Endothelial cell of coronary artery (primary cell): ENCODE measurements around the gene LIN28A. TPM values are rescaled to one million over a fixed set of nuclear protein-coding genes. Genes with fewer than 3 reads are reported as not detected.

Source experiments
- total RNA-seq: library from RNA; depleted of rRNA; stranded (reverse); fragments of >200 nt; gene quantifications from 2 replicates; pipeline ENCODE4 v1.2.3, GENCODE V29; 2014

Gene LIN28A
- total RNA-seq: not detected in 2 replicates

GRCh38 chr1:26410706-26411623 is at the start of gene LIN28A:
TSS of gene LIN28A (plus strand) at chr1:26410817. CDS start at chr1:26410892, 75 bp downstream.

GRCh38 chr1:26372611-26373010 is 38.0 kb upstream of the LIN28A start, which contains the start of gene ZNF683:
TSS of gene ZNF683 (minus strand) at chr1:26372750. CDS start at chr1:26368571, 4,179 bp downstream.

GRCh38 chr1:26431979-26432695 is 21.5 kb downstream of the LIN28A start, which contains the start of gene DHDDS:
TSS of gene DHDDS (plus strand) at chr1:26432321. CDS start at chr1:26432946, 625 bp downstream.

GRCh38 chr1:26472320-26472900 is 61.8 kb downstream of the LIN28A start, which contains the start of gene HMGN2:
TSS of gene HMGN2 (plus strand) at chr1:26472440. CDS start at chr1:26472613, 173 bp downstream.

Other genes with a start within 250 kb of the LIN28A start
- gene C1orf232, start 241.9 kb upstream of the LIN28A start, total RNA-seq: not detected in 2 replicates
- gene ZNF593, start 240.9 kb upstream of the LIN28A start, total RNA-seq: 30.2 and 31.8 TPM in 2 replicates
- gene ZNF593OS, start 239.0 kb upstream of the LIN28A start, total RNA-seq: 0.09 TPM in 1 of 2 replicates, not detected in the other
- 0.28 TPM in 1 of 2 replicates, not detected in the other for gene CNKSR1, start 233.3 kb upstream of the LIN28A start, total RNA-seq
- not detected in 2 replicates for gene CATSPER4, start 220.2 kb upstream of the LIN28A start, total RNA-seq
- 8.3 and 10.1 TPM in 2 replicates for gene CEP85, start 176.6 kb upstream of the LIN28A start, total RNA-seq
- 24.9 and 27.4 TPM in 2 replicates for gene SH3BGRL3, start 130.7 kb upstream of the LIN28A start, total RNA-seq
- gene UBXN11, start 104.2 kb upstream of the LIN28A start, total RNA-seq: 3.1 and 4.8 TPM in 2 replicates
- gene CD52, start 92.9 kb upstream of the LIN28A start, total RNA-seq: not detected in 2 replicates
- 0.36 TPM in 1 of 2 replicates, not detected in the other for gene CRYBG2, start 56.7 kb upstream of the LIN28A start, total RNA-seq
- gene ZNF683, start 38.1 kb upstream of the LIN28A start, total RNA-seq: not detected in 2 replicates
- 44.9 and 45.0 TPM in 2 replicates for gene DHDDS, start 21.5 kb downstream of the LIN28A start, total RNA-seq
- 127 and 208 TPM in 2 replicates for gene HMGN2, start 61.6 kb downstream of the LIN28A start, total RNA-seq
- gene RPS6KA1, start 118.9 kb downstream of the LIN28A start, total RNA-seq: 5.9 and 11.2 TPM in 2 replicates